Esophagus squamous epithelium (tissue), 5 donors: ENCODE measurements around the gene ANKS1B. TPM values are rescaled to one million over a fixed set of nuclear protein-coding genes. Genes with fewer than 3 reads are reported as not detected.

Source experiments
- DNase-seq: peaks from one replicate; lab custom pipeline; 2025; lab: John Stamatoyannopoulos, UW
- H3K27ac ChIP-seq, 4 donors: fragments of 200-600 bp; sonication (generic); one replicate each; pipeline ENCODE4 v1.5.1; 2016 to 2019; ENCODE audit warnings: mild to moderate bottlenecking in 1 of 4
- H3K27me3 ChIP-seq, 4 donors: fragments of 200-600 bp; sonication (generic); 1 replicate in 3 of 4; 2 replicates in 1 of 4; pipeline versions ENCODE4 v1.5.1 to v1.6.0; 2017 to 2021; ENCODE audit warnings: antibody characterized with exemption in 1 of 4
- H3K36me3 ChIP-seq, 3 donors: fragments of 200-600 bp; sonication (generic); one replicate each; pipeline ENCODE4 v1.5.1; 2016 to 2019
- H3K4me1 ChIP-seq, 3 donors: fragments of 200-600 bp; sonication (generic); one replicate each; pipeline ENCODE4 v1.5.1; 2017 to 2019
- H3K4me3 ChIP-seq, 4 donors: fragments of 200-600 bp; sonication (generic); 1 replicate in 3 of 4; 2 replicates in 1 of 4; pipeline ENCODE4 v1.5.1; 2016 to 2019; ENCODE audit warnings: mild to moderate bottlenecking in 2 of 4, moderate library complexity in 1 of 4
- H3K9me3 ChIP-seq, 3 donors: fragments of 200-600 bp; sonication (generic); one replicate each; pipeline ENCODE4 v1.5.1; 2016 to 2019
- CTCF ChIP-seq, 6 experiments: fragments of 450-650 bp in 4 of 6; fragments of 200-600 bp in 2 of 6; sonication (generic) in 2 of 6; IDR thresholded peaks; one replicate each; pipeline ENCODE4 v1.5.1; 2016 to 2019; ENCODE audit warnings: antibody characterized with exemption in 6 of 6, mild to moderate bottlenecking in 4 of 6, moderate library complexity in 4 of 6
- POLR2A ChIP-seq, 4 donors: fragments of 450-650 bp; IDR thresholded peaks; one replicate each; pipeline ENCODE4 v1.6.1; 2017; ENCODE audit warnings: antibody characterized with exemption in 4 of 4, mild to moderate bottlenecking in 4 of 4, moderate library complexity in 3 of 4
- WGBS, 2 donors: methylation state at CpG; one replicate each; pipeline ENCODE4 v1.1.5; 2018; 5-methylcytosine and 5-hydroxymethylcytosine counted together
- intact Hi-C: fragments of 100-400 bp; cut with DNase I; formaldehyde crosslinking; loops from one replicate; pipeline ENCODE4 v1.15.0; 2022
- total RNA-seq, 4 donors: library from RNA; depleted of rRNA; stranded (reverse); fragments of >200 nt; gene quantifications; one replicate each; pipeline ENCODE4 v1.1.0, GENCODE V29; 2016
- donor health status: DM: yes; HTN: yes; CAD: no.

The ANKS1B gene
- total RNA-seq, 4 donors from 2014 or later, result 1.6 to 15.8 (median 8.1) TPM

GRCh38 chr12:99099786-99100185, 885.0 kb downstream of the ANKS1B start:
- TF ChIP-seq POLR2A (IDR thresholded peaks at IDR 0.05) (no peak), CTCF (IDR thresholded peaks at IDR 0.05) (no peak)
- no peak overlapping the region for H3K27ac ChIP-seq
- H3K9me3 ChIP-seq, result no peaks in the 10 kb centered on the region
- H3K4me1 ChIP-seq, result no peaks in the 10 kb centered on the region
- 64 to 78% methylated on average over 2 of the region's 2 CpGs for WGBS, 2 donors
- DNase-seq, result no peak
- intact Hi-C loops, result no loop called here
- H3K27me3 ChIP-seq, result no peaks in the 10 kb centered on the region
- H3K4me3 ChIP-seq, result no peak overlapping the region
- H3K36me3 ChIP-seq, result no peaks in the 10 kb centered on the region

GRCh38 chr12:99097171-99097570, 887.6 kb downstream of the ANKS1B start:
- TF ChIP-seq POLR2A (IDR thresholded peaks at IDR 0.05), result no peak
- no peak for TF ChIP-seq CTCF (IDR thresholded peaks at IDR 0.05)
- H3K4me3 ChIP-seq, result no peak overlapping the region
- H3K36me3 ChIP-seq, result no peaks in the 10 kb centered on the region
- 79 to 85% methylated on average over 2 of the region's 2 CpGs for WGBS, 2 donors
- no peaks in the 10 kb centered on the region for H3K9me3 ChIP-seq
- H3K27me3 ChIP-seq, result no peaks in the 10 kb centered on the region
- intact Hi-C loops, result no loop called here
- no peak for DNase-seq
- H3K27ac ChIP-seq, result no peak overlapping the region
- H3K4me1 ChIP-seq, result no peaks in the 10 kb centered on the region

GRCh38 chr12:99093166-99093565, 891.6 kb downstream of the ANKS1B start:
- Histone ChIP-seq H3K9me3 (no peaks in the 10 kb centered on the region), H3K36me3 (no peaks in the 10 kb centered on the region), H3K4me1 (no peaks in the 10 kb centered on the region), H3K27me3 (no peaks in the 10 kb centered on the region), H3K4me3 (no peak overlapping the region), H3K27ac (no peak overlapping the region)
- DNase-seq, result no peak
- no peak for TF ChIP-seq POLR2A (IDR thresholded peaks at IDR 0.05)
- no peak for TF ChIP-seq CTCF (IDR thresholded peaks at IDR 0.05)
- intact Hi-C loops, result no loop called here
- WGBS, 2 donors, result 26 to 33% methylated on average over 3 of the region's 3 CpGs

GRCh38 chr12:99092100-99092851, 892.5 kb downstream of the ANKS1B start:
- intact Hi-C loops, result no loop called here
- Histone ChIP-seq H3K27ac (no peak overlapping the region), H3K27me3 (no peaks in the 10 kb centered on the region), H3K4me3 (no peak overlapping the region), H3K9me3 (no peaks in the 10 kb centered on the region), H3K36me3 (no peaks in the 10 kb centered on the region), H3K4me1 (peaks cover 0 to 1% (median 0%) of the 10 kb centered on the region in 3 donors)
- 57 to 70% methylated on average over 8 to 9 of the region's 9 CpGs for WGBS, 2 donors
- TF ChIP-seq CTCF (IDR thresholded peaks at IDR 0.05), result no peak
- no peak for TF ChIP-seq POLR2A (IDR thresholded peaks at IDR 0.05)
- DNase-seq, result no peak

- no peak for DNase-seq
- no peaks in the 10 kb centered on the region for H3K9me3 ChIP-seq
- H3K27ac ChIP-seq, result no peak overlapping the region
- H3K4me3 ChIP-seq, result no peak overlapping the region
- no peaks in the 10 kb centered on the region for H3K27me3 ChIP-seq
- peaks cover 0 to 6% (median 0%) of the 10 kb centered on the region in 3 donors for H3K4me1 ChIP-seq
- no peaks in the 10 kb centered on the region for H3K36me3 ChIP-seq
- intact Hi-C loops, result no loop called here
- 20 to 33% methylated on average over 5 of the region's 5 CpGs for WGBS, 2 donors
- TF ChIP-seq POLR2A (IDR thresholded peaks at IDR 0.05) (no peak), CTCF (IDR thresholded peaks at IDR 0.05) (no peak)
Measured at GRCh38 chr12:99087278-99087677, 897.5 kb downstream of the ANKS1B start.
